HUES48 (cell line): ENCODE data around the gene PIK3R1.

Source experiments
- H3K27ac ChIP-seq: one replicate; pipeline ENCODE4 v1.7.0; 2013; ENCODE audit warnings: low read depth, low read length, inconsistent platforms
- H3K27me3 ChIP-seq: 2 replicates; pipeline ENCODE4 v1.6.1; 2013; ENCODE audit warnings: mild to moderate bottlenecking, low read length; ENCODE audit not compliant: control insufficient read depth, insufficient read depth
- H3K36me3 ChIP-seq: 2 replicates; pipeline ENCODE4 v1.6.1; 2013; ENCODE audit warnings: low read length; ENCODE audit not compliant: control insufficient read depth, insufficient read depth
- H3K4me1 ChIP-seq: 2 replicates; pipeline ENCODE4 v1.6.1; 2013; ENCODE audit warnings: mild to moderate bottlenecking, low read length; ENCODE audit not compliant: control insufficient read depth, insufficient read depth
- H3K4me3 ChIP-seq: 2 replicates; pipeline ENCODE4 v1.5.1; 2013; ENCODE audit warnings: mild to moderate bottlenecking, low read depth, low read length
- H3K9ac ChIP-seq: 2 replicates; pipeline ENCODE4 v1.6.1; 2013; ENCODE audit warnings: mild to moderate bottlenecking, low read depth, low read length, moderate library complexity
- H3K9me3 ChIP-seq: 2 replicates; pipeline ENCODE4 v1.6.1; 2013; ENCODE audit warnings: low read length; ENCODE audit not compliant: control insufficient read depth, insufficient read depth

PIK3R1 gene

GRCh38 chr5:68285851-68286611 is 70.5 kb downstream of the PIK3R1 start:
- Histone ChIP-seq H3K27ac (no peak overlapping the region), H3K9ac (no peak overlapping the region), H3K27me3 (no peaks in the 10 kb centered on the region), H3K36me3 (0 out of 2 replicates have a peak, but pooled peaks cover 6% of the 10 kb centered on the region), H3K9me3 (no peaks in the 10 kb centered on the region), H3K4me3 (no peak overlapping the region), H3K4me1 (peaks cover 33% of the 10 kb centered on the region)

- H3K27ac ChIP-seq: no peak overlapping the region
- H3K27me3 ChIP-seq: no peaks in the 10 kb centered on the region
- peaks cover 33% of the 10 kb centered on the region for H3K4me1 ChIP-seq
- H3K9me3 ChIP-seq: no peaks in the 10 kb centered on the region
- no peak overlapping the region for H3K4me3 ChIP-seq
- no peak overlapping the region for H3K9ac ChIP-seq
- H3K36me3 ChIP-seq: 0 out of 2 replicates have a peak, but pooled peaks cover 2% of the 10 kb centered on the region
These were observed 71.0 kb downstream of the PIK3R1 start for GRCh38 chr5:68286612-68286912.

GRCh38 chr5:68287631-68287975 is 72.0 kb downstream of the PIK3R1 start:
- H3K4me1 ChIP-seq: peaks cover 33% of the 10 kb centered on the region
- no peak overlapping the region for H3K9ac ChIP-seq
- H3K9me3 ChIP-seq: no peaks in the 10 kb centered on the region
- H3K4me3 ChIP-seq: peak overlapping the region; percentile 79
- H3K36me3 ChIP-seq: no peaks in the 10 kb centered on the region
- H3K27me3 ChIP-seq: no peaks in the 10 kb centered on the region
- H3K27ac ChIP-seq: peak overlapping the region; percentile 52

- no peaks in the 10 kb centered on the region for H3K9me3 ChIP-seq
- peaks cover 4% of the 10 kb centered on the region for H3K36me3 ChIP-seq
- peak overlapping the region; percentile 52 for H3K27ac ChIP-seq
- H3K4me3 ChIP-seq: peak overlapping the region; percentile 79
- H3K9ac ChIP-seq: peak overlapping the region; percentile 64
- no peaks in the 10 kb centered on the region for H3K27me3 ChIP-seq
- peaks cover 33% of the 10 kb centered on the region for H3K4me1 ChIP-seq
These were observed 72.6 kb downstream of the PIK3R1 start for GRCh38 chr5:68287976-68288706.

GRCh38 chr5:68288707-68289134 is 73.2 kb downstream of the PIK3R1 start:
- Histone ChIP-seq H3K27me3 (no peaks in the 10 kb centered on the region), H3K4me3 (peak overlapping the region; percentile 79), H3K9me3 (no peaks in the 10 kb centered on the region), H3K36me3 (peaks cover 10% of the 10 kb centered on the region), H3K9ac (peak overlapping the region; percentile 64), H3K4me1 (peaks cover 33% of the 10 kb centered on the region), H3K27ac (peak overlapping the region; percentile 52)

GRCh38 chr5:68289498-68289897 is 73.9 kb downstream of the PIK3R1 start:
- H3K9ac ChIP-seq: no peak overlapping the region
- peaks cover 15% of the 10 kb centered on the region for H3K36me3 ChIP-seq
- H3K27ac ChIP-seq: no peak overlapping the region
- no peaks in the 10 kb centered on the region for H3K27me3 ChIP-seq
- H3K4me1 ChIP-seq: peaks cover 33% of the 10 kb centered on the region
- no peak overlapping the region for H3K4me3 ChIP-seq
- H3K9me3 ChIP-seq: no peaks in the 10 kb centered on the region

- Histone ChIP-seq H3K27me3 (no peaks in the 10 kb centered on the region), H3K36me3 (peaks cover 19% of the 10 kb centered on the region), H3K9ac (no peak overlapping the region), H3K4me1 (peaks cover 33% of the 10 kb centered on the region), H3K27ac (no peak overlapping the region), H3K9me3 (no peaks in the 10 kb centered on the region), H3K4me3 (no peak overlapping the region)
These were observed 74.7 kb downstream of the PIK3R1 start for GRCh38 chr5:68290260-68290674.

- Histone ChIP-seq H3K4me3 (no peak overlapping the region), H3K9ac (no peak overlapping the region), H3K36me3 (peaks cover 24% of the 10 kb centered on the region), H3K27ac (no peak overlapping the region), H3K4me1 (peaks cover 33% of the 10 kb centered on the region), H3K27me3 (no peaks in the 10 kb centered on the region), H3K9me3 (no peaks in the 10 kb centered on the region)
These were observed 75.3 kb downstream of the PIK3R1 start for GRCh38 chr5:68290847-68291246.

- H3K27ac ChIP-seq: no peak overlapping the region
- H3K9me3 ChIP-seq: no peaks in the 10 kb centered on the region
- H3K9ac ChIP-seq: no peak overlapping the region
- no peak overlapping the region for H3K4me3 ChIP-seq
- peaks cover 39% of the 10 kb centered on the region for H3K36me3 ChIP-seq
- H3K27me3 ChIP-seq: no peaks in the 10 kb centered on the region
- H3K4me1 ChIP-seq: peaks cover 26% of the 10 kb centered on the region
These were observed 76.8 kb downstream of the PIK3R1 start for GRCh38 chr5:68292316-68292715.

- Histone ChIP-seq H3K9me3 (no peaks in the 10 kb centered on the region), H3K36me3 (peaks cover 49% of the 10 kb centered on the region), H3K4me3 (no peak overlapping the region), H3K27me3 (no peaks in the 10 kb centered on the region), H3K4me1 (no peaks in the 10 kb centered on the region; the same call in 1 of the 2 replicates), H3K27ac (no peak overlapping the region), H3K9ac (no peak overlapping the region)
These were observed 80.2 kb downstream of the PIK3R1 start for GRCh38 chr5:68295772-68296171.

GRCh38 chr5:68296895-68297294 is 81.3 kb downstream of the PIK3R1 start:
- H3K27me3 ChIP-seq: no peaks in the 10 kb centered on the region
- peaks cover 49% of the 10 kb centered on the region for H3K36me3 ChIP-seq
- no peak overlapping the region for H3K27ac ChIP-seq
- no peak overlapping the region for H3K9ac ChIP-seq
- H3K9me3 ChIP-seq: no peaks in the 10 kb centered on the region
- H3K4me1 ChIP-seq: no peaks in the 10 kb centered on the region
- H3K4me3 ChIP-seq: no peak overlapping the region
